GM12801 (cell line): ENCODE data around the gene SLC8A2.

Experiments used
- CTCF ChIP-seq: IDR thresholded peaks from one replicate; pipeline ENCODE4 v1.5.1; 2011; ENCODE audit warnings: control low read depth; ENCODE audit not compliant: insufficient read length; ENCODE audit errors: extremely low read depth

Gene SLC8A2

GRCh38 chr19:47508721-47509120 lies 37.0 kb upstream of the SLC8A2 start:
- TF ChIP-seq CTCF: no peak

GRCh38 chr19:47507924-47508553 lies 36.3 kb upstream of the SLC8A2 start:
- no peak for TF ChIP-seq CTCF

- no peak for TF ChIP-seq CTCF
Measured at GRCh38 chr19:47507012-47507411, 35.3 kb upstream of the SLC8A2 start.

GRCh38 chr19:47506459-47506858 lies 34.8 kb upstream of the SLC8A2 start:
- no peak for TF ChIP-seq CTCF

GRCh38 chr19:47505506-47505905 lies 33.8 kb upstream of the SLC8A2 start:
- no peak for TF ChIP-seq CTCF

GRCh38 chr19:47503826-47504150 lies 32.1 kb upstream of the SLC8A2 start:
- no peak for TF ChIP-seq CTCF

GRCh38 chr19:47503130-47503825 lies 31.6 kb upstream of the SLC8A2 start:
- no peak for TF ChIP-seq CTCF
